PC-3 (cell line): ENCODE measurements around the gene TSHZ2. TPM values are rescaled to one million over a fixed set of nuclear protein-coding genes. Genes with fewer than 3 reads are reported as not detected.

Experiments used
- ATAC-seq: fragments of 200-7000 bp; cut with Tn5 transposase; 2 replicates; pipeline ENCODE4 v1.9.1; 2020; ENCODE audit warnings: mild to moderate bottlenecking, moderate library complexity
- BruUV-seq: library from RNA; stranded (reverse); fragments of 400-500 nt; replicated peaks from 2 replicates; lab custom pipeline; 2021; lab: Mats Ljungman, UMichigan
- CTCF ChIA-PET: fragments of 300-600 bp; sonication (Branson Sonifier 250); formaldehyde crosslinking; loops from one replicate; lab custom pipeline; 2022; ENCODE audit warnings: antibody characterized with exemption; lab: Charles Lee
- POLR2A ChIA-PET: fragments of 300-600 bp; sonication (Branson Sonifier 250); formaldehyde crosslinking; loops from one replicate; lab custom pipeline; 2022; ENCODE audit warnings: antibody characterized with exemption; ENCODE audit not compliant: unreplicated experiment; lab: Charles Lee
- DNase-seq: peaks from one replicate; pipeline ENCODE4 v3.0.0-alpha.2; 2015
- H2AFZ ChIP-seq: fragments of 300-600 bp; sonication (generic); 2 replicates; pipeline ENCODE4 v1.6.0; 2016; ENCODE audit warnings: antibody characterized with exemption, low read length
- H3F3A ChIP-seq: fragments of 300-600 bp; sonication (generic); one replicate; pipeline ENCODE4 v1.6.0; 2017; ENCODE audit warnings: antibody characterized with exemption, low read length, control low read depth, mild to moderate bottlenecking; ENCODE audit not compliant: unreplicated experiment
- H3K27ac ChIP-seq: fragments of 300-600 bp; sonication (generic); 2 replicates; pipeline ENCODE4 v1.5.1; 2016; ENCODE audit warnings: mild to moderate bottlenecking, low read length
- H3K27me3 ChIP-seq: fragments of 300-600 bp; sonication (generic); 2 replicates; pipeline ENCODE4 v1.6.1; 2016; ENCODE audit warnings: low read length, mixed read lengths
- H3K36me3 ChIP-seq: fragments of 300-600 bp; sonication (generic); 2 replicates; pipeline ENCODE4 v1.6.1; 2016; ENCODE audit warnings: low read depth, mixed run types, low read length, mixed read lengths
- H3K4me1 ChIP-seq: fragments of 300-600 bp; sonication (generic); 2 replicates; pipeline ENCODE4 v1.5.1; 2016; ENCODE audit warnings: low read length; ENCODE audit not compliant: insufficient read depth
- H3K4me2 ChIP-seq: fragments of 300-600 bp; sonication (generic); 2 replicates; pipeline ENCODE4 v1.6.0; 2016; ENCODE audit warnings: low read length
- H3K4me3 ChIP-seq: fragments of 300-600 bp; sonication (generic); 2 replicates; pipeline ENCODE4 v1.5.1; 2016; ENCODE audit warnings: mild to moderate bottlenecking, low read length, mixed read lengths
- H3K79me2 ChIP-seq: fragments of 300-600 bp; sonication (generic); 2 replicates; pipeline ENCODE4 v1.6.1; 2017; ENCODE audit warnings: low read length, mixed read lengths
- H3K9ac ChIP-seq: fragments of 300-600 bp; sonication (generic); 2 replicates; pipeline ENCODE4 v1.6.0; 2016; ENCODE audit warnings: mild to moderate bottlenecking, low read length
- H3K9me2 ChIP-seq: fragments of 300-600 bp; sonication (generic); replicated peaks from 2 replicates; pipeline ENCODE4 v1.6.1; 2016; ENCODE audit warnings: mixed run types, low read length, mixed read lengths
- H3K9me3 ChIP-seq: fragments of 300-600 bp; sonication (generic); 2 replicates; pipeline ENCODE4 v1.6.1; 2016; ENCODE audit warnings: low read length, mixed read lengths
- H4K20me1 ChIP-seq: fragments of 300-600 bp; sonication (generic); 2 replicates; pipeline ENCODE4 v1.6.1; 2016; ENCODE audit warnings: low read length, mixed read lengths
- CTCF ChIP-seq: fragments of 300-600 bp; sonication (generic); conservative IDR thresholded peaks from 2 replicates; pipeline ENCODE4 v1.5.1; 2017; ENCODE audit warnings: antibody characterized with exemption, low read depth, mild to moderate bottlenecking, low read length
- EZH2 ChIP-seq: fragments of 300-600 bp; sonication (generic); IDR thresholded peaks from one replicate; pipeline ENCODE4 v1.6.1; 2017; ENCODE audit warnings: antibody characterized with exemption, mild to moderate bottlenecking, low read length; ENCODE audit not compliant: unreplicated experiment
- EZH2phosphoT487 ChIP-seq: fragments of 300-600 bp; sonication (generic); IDR thresholded peaks from 2 replicates; pipeline ENCODE4 v1.6.1; 2018; ENCODE audit warnings: mild to moderate bottlenecking, antibody characterized with exemption, low read length, borderline replicate concordance
- intact Hi-C: fragments of 100-400 bp; cut with micrococcal nuclease; formaldehyde crosslinking; loops from 2 replicates; pipeline ENCODE4 v1.9.0; 2023
- total RNA-seq: library from RNA; depleted of rRNA; stranded (reverse); fragments of >200 nt; gene quantifications from 2 replicates; pipeline ENCODE4 v1.2.3, GENCODE V29; 2014

Gene TSHZ2
- total RNA-seq, 1 experiment from 2014 or later: not detected

GRCh38 chr20:53205046-53205445 is 232.9 kb downstream of the TSHZ2 start:
- CTCF ChIA-PET: no interaction called here
- no peak overlapping the region for H3K9ac ChIP-seq
- H3K4me3 ChIP-seq: no peak overlapping the region
- H3K79me2 ChIP-seq: no peaks in the 10 kb centered on the region
- TF ChIP-seq EZH2phosphoT487 (no peak), EZH2 (no peak), CTCF (no peak)
- no peak overlapping the region for H3K4me2 ChIP-seq
- H3K27ac ChIP-seq: no peak overlapping the region
- H3K9me3 ChIP-seq: no peaks in the 10 kb centered on the region
- H2AFZ ChIP-seq: no peak overlapping the region
- H3K4me1 ChIP-seq: no peaks in the 10 kb centered on the region
- H3F3A ChIP-seq: no peaks in the 10 kb centered on the region
- H4K20me1 ChIP-seq: no peaks in the 10 kb centered on the region
- peaks cover 51% of the 10 kb centered on the region for H3K27me3 ChIP-seq
- no TSS peak for BruUV-seq
- POLR2A ChIA-PET: no interaction called here
- DNase-seq: no peak
- no peaks in the 10 kb centered on the region for H3K36me3 ChIP-seq
- H3K9me2 ChIP-seq: no peaks in the 10 kb centered on the region
- intact Hi-C loops: no loop called here
- ATAC-seq: no peak

- no peak for DNase-seq
- ATAC-seq: no peak
Measured at GRCh38 chr20:53208110-53208832, 236.1 kb downstream of the TSHZ2 start.

More at GRCh38 chr20:53208110-53208832, 236.1 kb downstream of the TSHZ2 start:
- no TSS peak for BruUV-seq
- ChIA-PET POLR2A (no interaction called here), CTCF (no interaction called here)
- H3K4me3 ChIP-seq: no peak overlapping the region
- no peak overlapping the region for H3K4me2 ChIP-seq
- no peaks in the 10 kb centered on the region for H3F3A ChIP-seq
- intact Hi-C loops: no loop called here
- H3K9me3 ChIP-seq: no peaks in the 10 kb centered on the region
- H3K79me2 ChIP-seq: no peaks in the 10 kb centered on the region
- no peak for TF ChIP-seq EZH2phosphoT487
- TF ChIP-seq CTCF: peak; percentile 51
- no peak for TF ChIP-seq EZH2
- no peak overlapping the region for H3K27ac ChIP-seq
- H3K27me3 ChIP-seq: peaks cover 67% of the 10 kb centered on the region
- H3K4me1 ChIP-seq: no peaks in the 10 kb centered on the region
- H3K36me3 ChIP-seq: no peaks in the 10 kb centered on the region
- H3K9me2 ChIP-seq: no peaks in the 10 kb centered on the region
- no peak overlapping the region for H3K9ac ChIP-seq
- H2AFZ ChIP-seq: no peak overlapping the region
- no peaks in the 10 kb centered on the region for H4K20me1 ChIP-seq
